ENCODE data around the gene RNF114.
"Not testable (repeated sequence)": the region's sequence is repeated elsewhere in the genome, so short reads cannot be mapped to it uniquely, and the experiment has no call there.

The RNF114 gene

DNA sequence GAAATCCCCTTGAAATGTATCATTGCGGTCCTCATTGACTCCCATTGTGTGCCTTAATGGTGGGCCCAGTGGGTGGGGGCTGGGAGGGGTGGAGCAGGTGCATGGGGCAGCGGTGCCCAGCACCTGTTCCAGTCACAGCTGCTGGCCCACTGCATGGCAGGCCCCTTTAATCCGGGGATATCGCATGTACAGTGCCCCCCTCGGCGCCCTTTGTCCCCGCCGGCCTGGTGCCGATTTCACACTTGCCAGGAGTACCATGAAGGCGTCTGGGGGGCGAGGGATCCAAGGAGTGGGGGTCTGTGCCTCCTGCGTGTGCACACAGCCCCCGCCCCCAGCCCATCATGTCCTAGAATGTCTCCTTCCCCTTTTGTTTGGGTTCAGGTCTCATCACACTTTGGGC, 49.4 kb downstream of the RNF114 start:
- DNase-seq (ENCODE audit: low spot score), result no peak

DNA sequence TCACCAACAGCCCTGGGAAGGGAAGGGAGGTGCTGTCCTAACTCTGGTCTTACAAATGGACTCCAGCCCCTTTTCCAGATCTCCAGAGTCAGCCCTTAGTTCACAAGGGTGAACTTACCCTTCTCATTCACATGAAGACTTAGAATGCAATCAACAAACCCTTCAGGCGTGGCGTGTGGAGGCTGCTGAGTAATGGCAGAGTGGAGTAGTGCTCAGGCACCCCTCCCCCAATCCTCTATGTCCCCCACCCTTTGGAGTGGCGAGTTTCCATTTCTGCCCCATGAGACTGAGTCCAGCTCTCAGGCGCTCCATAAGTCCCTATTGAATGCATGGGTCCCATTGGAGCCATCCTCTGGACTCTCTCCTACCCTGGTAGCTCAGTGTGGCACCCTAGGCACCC, 49.9 kb downstream of the RNF114 start:
- DNase-seq (ENCODE audit: low spot score), result no peak

DNA sequence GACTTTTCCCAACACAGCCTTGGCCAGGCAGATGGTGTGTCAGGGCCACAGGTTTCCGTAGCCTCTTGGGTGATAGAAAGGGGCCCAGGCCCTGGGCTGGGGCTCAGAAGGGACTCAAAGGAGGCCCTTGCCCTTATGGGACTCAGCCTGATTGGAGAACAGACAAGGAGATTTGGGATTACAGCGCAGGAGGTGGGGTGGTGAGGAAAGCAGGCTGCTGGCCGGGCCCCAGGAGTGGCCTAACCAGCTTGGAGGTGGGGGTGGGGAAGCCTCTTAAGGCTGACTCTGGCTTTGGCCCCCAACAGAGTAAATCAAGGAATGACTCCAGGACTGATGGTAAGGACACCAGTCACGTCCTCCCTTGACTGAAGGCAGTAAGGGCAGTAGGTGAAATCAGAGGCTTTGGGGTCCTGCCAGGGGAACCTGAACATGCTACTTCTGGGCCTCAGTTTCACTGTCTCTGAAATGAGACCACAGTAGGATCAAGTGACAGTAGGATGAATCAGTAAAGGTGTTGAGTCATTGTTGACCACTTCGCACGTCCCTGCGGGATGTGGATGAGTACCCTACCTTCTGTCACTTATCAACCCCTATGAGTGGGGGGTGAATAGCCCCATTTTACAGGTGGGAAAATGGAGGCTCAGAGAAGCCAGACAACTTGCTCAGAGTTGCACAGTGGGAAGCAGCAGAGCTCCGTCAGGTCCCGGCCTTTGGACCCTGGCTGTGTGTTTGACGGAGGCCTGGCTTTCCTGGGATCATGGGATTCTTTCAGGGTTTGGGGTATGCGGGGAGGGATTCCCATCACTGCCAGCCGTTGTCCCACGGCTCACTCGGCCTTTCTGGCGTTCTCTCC, 51.0 kb downstream of the RNF114 start:
- no peak for DNase-seq (ENCODE audit: low spot score)

DNA sequence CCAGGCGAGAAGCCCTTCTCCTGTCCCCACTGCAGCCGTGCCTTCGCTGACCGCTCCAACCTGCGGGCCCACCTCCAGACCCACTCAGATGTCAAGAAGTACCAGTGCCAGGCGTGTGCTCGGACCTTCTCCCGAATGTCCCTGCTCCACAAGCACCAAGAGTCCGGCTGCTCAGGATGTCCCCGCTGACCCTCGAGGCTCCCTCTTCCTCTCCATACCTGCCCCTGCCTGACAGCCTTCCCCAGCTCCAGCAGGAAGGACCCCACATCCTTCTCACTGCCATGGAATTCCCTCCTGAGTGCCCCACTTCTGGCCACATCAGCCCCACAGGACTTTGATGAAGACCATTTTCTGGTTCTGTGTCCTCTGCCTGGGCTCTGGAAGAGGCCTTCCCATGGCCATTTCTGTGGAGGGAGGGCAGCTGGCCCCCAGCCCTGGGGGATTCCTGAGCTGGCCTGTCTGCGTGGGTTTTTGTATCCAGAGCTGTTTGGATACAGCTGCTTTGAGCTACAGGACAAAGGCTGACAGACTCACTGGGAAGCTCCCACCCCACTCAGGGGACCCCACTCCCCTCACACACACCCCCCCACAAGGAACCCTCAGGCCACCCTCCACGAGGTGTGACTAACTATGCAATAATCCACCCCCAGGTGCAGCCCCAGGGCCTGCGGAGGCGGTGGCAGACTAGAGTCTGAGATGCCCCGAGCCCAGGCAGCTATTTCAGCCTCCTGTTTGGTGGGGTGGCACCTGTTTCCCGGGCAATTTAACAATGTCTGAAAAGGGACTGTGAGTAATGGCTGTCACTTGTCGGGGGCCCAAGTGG, 51.9 kb downstream of the RNF114 start:
- no peak for DNase-seq (ENCODE audit: low spot score)

DNA sequence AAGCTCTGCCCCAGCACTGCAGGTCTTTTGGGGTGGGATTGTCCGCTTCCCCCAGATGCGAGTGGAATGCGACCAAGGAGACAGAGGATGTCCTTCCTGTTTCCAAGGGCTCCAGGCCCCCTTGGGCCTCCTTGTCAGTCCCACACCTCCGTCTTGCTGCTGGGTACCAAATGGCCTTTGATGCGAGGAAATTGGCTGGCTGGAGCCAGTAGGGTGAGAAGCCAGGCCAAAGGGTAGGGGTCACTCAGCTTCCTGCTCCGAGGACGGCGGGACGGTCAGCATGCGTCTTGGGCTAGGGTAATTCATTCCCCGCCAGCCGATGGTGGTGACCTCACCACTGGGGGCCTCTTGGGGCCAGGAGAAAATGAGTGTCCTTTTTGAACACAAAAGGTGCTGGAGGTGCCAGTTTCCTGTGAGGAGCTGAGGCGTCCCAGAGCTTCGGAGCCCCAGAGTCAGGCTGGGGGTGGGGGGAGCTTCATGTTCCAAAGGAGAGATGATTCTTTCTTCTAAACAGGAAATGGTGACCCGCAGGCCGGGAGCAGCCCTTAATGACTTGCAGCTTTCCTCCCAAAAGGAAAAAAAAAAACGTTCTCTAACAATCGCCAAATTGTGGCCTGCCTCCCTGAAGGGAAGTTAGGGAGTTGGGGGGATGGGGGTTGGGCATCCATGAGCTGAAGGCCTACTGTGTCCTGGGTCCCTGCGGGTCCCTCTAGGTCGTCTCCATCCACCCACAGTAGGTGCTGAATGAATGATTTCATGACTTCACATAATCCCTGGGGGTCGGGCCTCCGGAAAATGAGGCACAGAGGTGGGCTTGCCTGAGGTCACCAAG, 53.3 kb downstream of the RNF114 start:
- no peak for DNase-seq (ENCODE audit: low spot score)

DNA sequence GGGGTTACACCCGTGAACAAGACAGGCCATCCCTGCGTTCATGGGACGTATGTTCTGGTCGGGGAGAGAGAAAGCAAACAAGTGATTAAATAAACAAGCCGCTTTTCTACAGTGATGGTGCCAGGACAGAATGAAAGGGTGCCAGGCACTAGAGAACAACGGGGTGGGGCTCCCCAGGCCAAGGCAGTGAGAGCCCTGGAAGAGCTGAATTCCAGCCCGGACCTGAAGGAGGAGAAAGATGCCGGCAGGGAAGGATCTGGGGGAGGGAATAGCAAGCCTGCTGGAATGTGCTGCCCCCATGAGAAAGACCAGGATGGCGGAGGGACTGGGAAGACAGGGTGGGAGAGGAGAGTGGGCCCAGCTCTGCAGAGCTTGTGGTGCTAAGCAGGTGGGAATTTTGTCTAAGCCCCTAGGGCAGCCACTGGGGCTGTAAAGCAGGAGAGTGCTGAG, 54.1 kb downstream of the RNF114 start:
- DNase-seq (ENCODE audit: low spot score), result no peak

DNA sequence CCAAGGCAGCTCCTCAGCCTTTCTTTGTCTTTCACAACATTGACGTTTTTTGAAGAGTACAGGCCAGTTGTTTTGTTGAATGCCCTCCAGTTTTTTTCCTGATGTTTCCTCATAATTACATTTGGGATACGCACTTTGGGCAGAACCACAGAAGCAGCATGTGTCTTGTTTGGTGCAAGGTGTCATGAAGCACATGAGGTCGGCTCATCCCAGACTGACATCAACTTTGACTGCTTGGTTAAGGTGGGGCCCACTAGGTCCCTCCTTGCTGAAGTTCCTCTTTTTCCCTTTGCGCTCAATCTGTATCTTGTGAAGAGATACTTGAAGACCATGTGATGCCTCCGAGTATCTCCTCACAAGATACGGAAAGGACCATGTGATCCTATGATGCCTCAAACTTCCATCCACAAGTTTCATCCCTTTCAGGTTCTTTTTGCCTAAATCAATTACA, 57.1 kb downstream of the RNF114 start:
- no peak for DNase-seq (ENCODE audit: low spot score)

DNA sequence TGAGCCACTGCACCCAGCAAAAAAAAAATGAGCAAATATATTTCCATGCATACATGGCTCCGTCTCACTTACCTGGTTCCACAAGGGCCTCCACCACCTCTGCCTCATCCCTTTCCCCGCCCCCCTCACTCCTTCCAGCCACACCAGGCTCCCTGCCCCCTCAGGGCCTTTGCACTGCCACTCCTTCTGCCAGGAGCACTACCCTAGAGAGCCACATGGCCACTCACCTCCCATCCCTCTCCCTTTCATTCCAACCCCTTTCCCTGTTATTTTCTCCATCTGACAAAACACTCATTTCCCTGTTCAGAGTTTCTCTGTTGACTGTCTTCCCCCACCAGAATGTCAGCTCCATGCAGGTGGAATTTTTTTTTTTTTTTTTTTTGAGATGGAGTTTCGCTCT, 59.4 kb downstream of the RNF114 start:
- no peak for DNase-seq (ENCODE audit: low spot score)

DNA sequence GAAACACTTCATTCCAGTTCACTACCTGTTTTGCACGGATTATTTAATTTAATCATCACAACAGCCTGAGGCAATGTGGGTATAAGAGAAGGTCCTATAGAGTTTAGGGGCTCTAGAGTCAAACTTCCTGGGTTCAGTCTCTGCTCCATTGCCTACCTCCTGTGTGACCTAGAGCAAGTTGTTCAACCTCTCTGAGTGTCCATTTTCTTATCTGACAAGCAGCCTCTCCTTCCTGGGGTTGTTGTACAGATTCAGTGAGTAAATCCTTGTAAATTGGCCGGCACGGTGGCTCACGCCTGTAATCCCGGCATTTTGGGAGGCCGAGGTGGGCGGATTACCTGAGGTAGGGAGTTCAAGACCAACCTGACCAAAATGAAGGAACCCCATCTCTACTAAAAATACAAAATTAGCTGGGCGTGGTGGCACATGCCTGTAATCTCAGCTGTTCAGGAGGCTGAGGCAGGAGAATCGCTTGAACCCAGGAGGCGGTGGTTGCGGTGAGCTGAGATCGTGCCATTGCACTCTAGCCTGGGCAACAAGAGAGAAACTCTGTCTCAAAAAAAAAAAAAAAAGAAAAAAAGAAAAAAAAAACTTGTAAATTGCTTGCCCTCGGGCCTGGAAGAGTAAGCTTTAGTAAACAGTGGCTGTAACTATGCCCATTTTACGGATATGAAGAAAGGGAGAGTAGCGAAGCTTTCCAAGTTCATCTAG, 62.4 kb downstream of the RNF114 start:
- DNase-seq (ENCODE audit: low spot score), result not testable (repeated sequence)

DNA sequence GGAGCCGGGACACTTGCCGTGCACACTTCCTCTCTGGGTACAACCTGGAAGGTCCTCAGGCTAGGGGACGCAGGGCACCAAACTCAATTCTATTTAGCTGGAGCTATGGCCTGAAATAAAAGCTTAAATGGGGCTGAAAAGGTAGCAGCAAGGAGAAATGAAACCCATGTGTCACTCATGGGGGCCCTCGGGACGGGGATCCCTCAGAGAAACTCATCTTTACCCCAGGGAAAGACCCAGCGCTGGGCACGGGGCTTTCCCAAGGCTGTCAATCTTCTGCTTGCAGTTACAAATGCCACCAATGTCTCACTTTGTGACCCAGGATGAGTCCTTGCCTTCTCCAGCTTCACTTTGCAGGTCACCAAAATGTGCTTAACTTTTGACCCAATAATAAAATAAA, 63.1 kb downstream of the RNF114 start:
- no peak for DNase-seq (ENCODE audit: low spot score)

DNA sequence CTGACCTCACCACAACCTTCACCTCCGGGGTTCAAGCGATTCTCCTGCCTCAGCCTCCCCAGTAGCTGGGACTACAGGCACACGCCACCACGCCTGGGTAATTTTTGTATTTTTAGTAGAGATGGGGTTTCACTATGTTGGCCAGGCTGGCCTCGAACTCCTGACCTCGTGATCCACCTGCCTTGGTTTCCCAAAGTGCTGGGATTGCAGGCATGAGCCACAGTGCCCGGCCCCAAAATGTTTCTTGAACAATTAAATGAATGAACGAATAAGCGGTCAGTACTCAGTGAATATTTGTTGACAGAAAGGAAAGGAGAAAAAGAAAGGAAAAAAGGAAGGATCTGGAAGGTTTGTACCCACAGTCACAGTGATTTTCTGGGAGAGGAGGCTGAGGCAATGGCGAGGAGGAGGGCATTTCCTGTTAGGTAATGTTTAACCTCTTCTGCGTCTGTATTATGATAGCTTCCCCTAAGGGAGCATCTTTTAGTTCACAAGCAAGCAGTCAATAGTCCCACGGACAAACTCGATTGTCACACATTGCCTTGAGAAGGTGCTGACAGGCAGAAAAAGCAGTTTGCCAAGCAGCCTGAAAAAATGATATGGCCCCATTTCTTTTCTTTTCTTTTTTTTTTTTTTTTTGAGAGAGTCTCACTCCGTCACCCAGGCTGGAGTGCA, 64.5 kb downstream of the RNF114 start:
- DNase-seq (ENCODE audit: low spot score), result not testable (repeated sequence)

DNA sequence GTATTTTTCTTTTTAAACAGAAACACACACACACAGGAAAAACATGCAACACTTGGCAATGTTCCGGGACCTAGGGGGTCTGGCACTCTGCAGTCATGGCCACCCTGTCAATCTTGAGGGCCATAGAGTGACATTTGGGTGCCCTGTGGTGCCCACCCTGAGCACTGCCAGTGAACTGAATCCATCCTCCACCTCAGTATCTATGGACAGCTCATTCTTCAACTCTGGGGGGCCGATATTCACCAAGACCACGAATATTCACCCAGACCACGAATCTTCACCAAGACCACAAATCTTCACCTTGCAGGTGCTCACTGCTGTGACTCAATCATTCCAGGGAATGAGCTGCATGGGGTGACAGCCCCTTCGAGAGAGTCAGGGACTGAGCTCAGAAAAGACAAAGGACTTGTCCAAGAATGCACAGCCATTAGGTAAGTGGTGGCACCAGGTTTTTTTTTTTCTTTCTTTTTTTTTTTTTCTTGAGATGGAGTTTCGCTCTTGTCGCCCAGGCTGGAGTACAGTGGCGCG, 65.7 kb downstream of the RNF114 start:
- no peak for DNase-seq (ENCODE audit: low spot score)

DNA sequence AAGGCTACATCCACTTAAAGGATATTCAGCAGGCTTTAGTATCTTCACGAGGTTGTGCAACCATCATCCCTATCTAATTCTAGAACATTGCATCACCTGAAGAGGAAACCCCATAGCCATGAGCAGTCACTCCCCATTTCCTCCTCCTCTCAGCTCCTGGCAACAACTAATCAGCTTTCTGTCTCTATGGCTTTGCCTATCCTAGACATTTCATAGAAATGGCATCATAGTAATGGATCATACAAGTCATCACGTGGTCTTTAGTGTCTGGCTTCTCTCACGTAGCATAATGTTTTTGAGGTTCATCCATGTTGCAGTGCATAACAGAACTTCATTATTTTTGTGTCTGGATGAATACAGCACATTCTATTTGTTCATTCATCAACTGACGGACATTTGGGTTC, 67.1 kb downstream of the RNF114 start:
- no peak for DNase-seq (ENCODE audit: low spot score)

Data from hematopoietic multipotent progenitor cell treated with erythropoietin and hydrocortisone succinate and interleukin-3 and kit ligand, for 17 days (in vitro differentiated cells).